B cell (primary cell): ENCODE measurements around the gene MYL11. TPM values are rescaled to one million over a fixed set of nuclear protein-coding genes. Genes with fewer than 3 reads are reported as not detected.

Experiments used
- ATAC-seq: fragments of 200-7000 bp; cut with Tn5 transposase; one replicate; pipeline ENCODE4 v1.10.0; 2021; ENCODE audit warnings: low read depth, mild to moderate bottlenecking, moderate number of reproducible peaks, moderate library complexity
- CTCF ChIA-PET: fragments of 350-600 bp; sonication (Branson Sonifier 250); formaldehyde crosslinking; loops from one replicate; lab custom pipeline; 2021; ENCODE audit warnings: antibody characterized with exemption, inconsistent platforms; lab: Charles Lee
- POLR2A ChIA-PET: fragments of 350-600 bp; sonication (Branson Sonifier 250); formaldehyde crosslinking; loops from one replicate; lab custom pipeline; 2021; ENCODE audit warnings: antibody characterized with exemption; lab: Charles Lee
- DNase-seq: peaks from one replicate; pipeline ENCODE4 v3.0.0; 2013
- H2AFZ ChIP-seq: 2 replicates; pipeline ENCODE4 v1.6.1; 2012; ENCODE audit warnings: mild to moderate bottlenecking, low read depth, low read length; ENCODE audit not compliant: insufficient read depth, poor library complexity, severe bottlenecking
- H3K27ac ChIP-seq, 2 donors: 1 replicate in 1 of 2; 2 replicates in 1 of 2; pipeline ENCODE4 v1.5.1; 2012 to 2013; ENCODE audit warnings: low read length in 2 of 2, mild to moderate bottlenecking in 2 of 2, moderate library complexity in 1 of 2
- H3K27me3 ChIP-seq, 4 experiments: fragments of 200-600 bp in 1 of 4; sonication (generic) in 1 of 4; replicated peaks in 1 of 4; 1 replicate in 2 of 4; 2 replicates in 2 of 4; pipeline versions ENCODE4 v1.6.1 to v1.7.0; 2013 to 2016; ENCODE audit warnings: low read length in 3 of 4, mild to moderate bottlenecking in 2 of 4, mixed read lengths in 1 of 4, moderate library complexity in 1 of 4; ENCODE audit not compliant: insufficient read depth in 4 of 4, control insufficient read depth in 3 of 4; ENCODE audit errors: control extremely low read depth in 1 of 4
- H3K36me3 ChIP-seq, 2 experiments: replicated peaks in 1 of 2; 1 replicate in 1 of 2; 2 replicates in 1 of 2; pipeline versions ENCODE4 v1.6.1 to v1.7.1; 2013; ENCODE audit warnings: low read length in 1 of 2; ENCODE audit not compliant: insufficient read depth in 2 of 2, control insufficient read depth in 1 of 2; ENCODE audit errors: control extremely low read depth in 1 of 2, extremely low read depth in 1 of 2
- H3K4me1 ChIP-seq, 2 donors: fragments of 200-600 bp in 1 of 2; sonication (generic) in 1 of 2; 1 replicate in 1 of 2; 2 replicates in 1 of 2; pipeline versions ENCODE4 v1.5.1 to v1.6.1; 2013 to 2017; ENCODE audit warnings: low read length in 2 of 2; ENCODE audit not compliant: control insufficient read depth in 2 of 2, insufficient read depth in 2 of 2
- H3K4me2 ChIP-seq: replicated peaks from 2 replicates; pipeline ENCODE3; 2012; ENCODE audit warnings: mild to moderate bottlenecking, low read depth, low read length; ENCODE audit not compliant: poor library complexity, severe bottlenecking
- H3K4me3 ChIP-seq, 5 experiments: fragments of 200-600 bp in 1 of 5; sonication (generic) in 1 of 5; 1 replicate in 3 of 5; 2 replicates in 2 of 5; pipeline versions ENCODE4 v1.5.1 to v1.7.0; 2011 to 2016; ENCODE audit warnings: low read length in 4 of 5, mild to moderate bottlenecking in 4 of 5, low read depth in 2 of 5, control low read depth in 1 of 5, moderate library complexity in 1 of 5; ENCODE audit not compliant: insufficient read depth in 1 of 5; ENCODE audit errors: control extremely low read depth in 1 of 5, extremely low read depth in 1 of 5
- H3K79me2 ChIP-seq: fragments of 200-600 bp; sonication (generic); one replicate; pipeline ENCODE4 v1.6.0; 2016; ENCODE audit warnings: low read length; ENCODE audit not compliant: control insufficient read depth, insufficient read depth
- H3K9ac ChIP-seq: fragments of 200-600 bp; sonication (generic); 2 replicates; pipeline ENCODE4 v1.6.1; 2017; ENCODE audit warnings: mild to moderate bottlenecking, low read length, moderate library complexity
- H3K9me3 ChIP-seq, 3 donors: one replicate each; pipeline versions ENCODE4 v1.6.1 to v1.7.1; 2013; ENCODE audit warnings: low read length in 2 of 3; ENCODE audit not compliant: control insufficient read depth in 2 of 3, insufficient read depth in 1 of 3; ENCODE audit errors: control extremely low read depth in 1 of 3
- H4K20me1 ChIP-seq: 2 replicates; pipeline ENCODE4 v1.6.0; 2012; ENCODE audit warnings: mild to moderate bottlenecking, low read length; ENCODE audit not compliant: insufficient read depth, control insufficient read depth, poor library complexity, severe bottlenecking
- H3K27ac Mint-ChIP-seq: one replicate; pipeline ENCODE4 v1.8.0; 2021; ENCODE audit warnings: mixed read lengths
- H3K27me3 Mint-ChIP-seq: one replicate; pipeline ENCODE4 v1.8.0; 2021; ENCODE audit warnings: mixed read lengths
- H3K4me1 Mint-ChIP-seq: one replicate; pipeline ENCODE4 v1.8.0; 2021; ENCODE audit warnings: mixed read lengths
- H3K4me3 Mint-ChIP-seq: one replicate; pipeline ENCODE4 v1.8.0; 2021; ENCODE audit warnings: mixed read lengths
- H3K9me3 Mint-ChIP-seq: one replicate; pipeline ENCODE4 v1.8.0; 2022; ENCODE audit warnings: mixed read lengths; ENCODE audit not compliant: insufficient read depth
- CTCF ChIP-seq: fragments of 200-600 bp; IDR thresholded peaks from one replicate; pipeline ENCODE4 v1.8.0; 2022; ENCODE audit warnings: antibody characterized with exemption, mild to moderate bottlenecking
- EZH2 ChIP-seq: IDR thresholded peaks from 2 replicates; pipeline ENCODE4 v1.6.1; 2012; ENCODE audit warnings: borderline replicate concordance, low read depth, mild to moderate bottlenecking, moderate library complexity, low read length; ENCODE audit not compliant: insufficient read depth, poor library complexity, severe bottlenecking
- WGBS: methylation state at CpG from one replicate; pipeline ENCODE4 v1.1.5; 2013; ENCODE audit warnings: missing lambda C conversion rate; ENCODE audit not compliant: insufficient coverage; 5-methylcytosine and 5-hydroxymethylcytosine counted together
- intact Hi-C: fragments of 100-400 bp; cut with micrococcal nuclease; formaldehyde crosslinking; loops from one replicate; pipeline ENCODE4 v1.10.0; 2022
- polyA plus RNA-seq: library from polyadenylated mRNA; depleted of rRNA; stranded (reverse); fragments of >200 nt; gene quantifications from 2 replicates; pipeline ENCODE4 v1.2.3, GENCODE V29; 2012
- total RNA-seq, 2 donors: library from RNA; stranded (reverse); fragments of 120-200 nt in 1 of 2; gene quantifications; 1 replicate in 1 of 2; 2 replicates in 1 of 2; pipeline versions ENCODE4 v1.2.3 to v1.2.4, GENCODE V29; 2013 to 2022

The MYL11 gene
- total and polyA plus RNA-seq, 2 donors (not counting 1 experiment from before 2014, with no cell fraction given) = 3.6 TPM; not detected in 1

- Histone ChIP-seq H3K4me3 (peak within 1 kb of the TSS; percentile 47 to 77 (median 70)), H3K27ac (peak within 1 kb of the TSS; percentile 60 to 71), H3K4me2 (peak within 1 kb of the TSS; percentile 93), H3K79me2 (peaks cover 39% of the 10 kb centered on the region), H2AFZ (peak within 1 kb of the TSS; percentile 68), H3K27me3 (no peaks in the 10 kb centered on the region), H3K9ac (peak within 1 kb of the TSS; percentile 74), H3K4me1 (peaks cover 25 to 35% of the 10 kb centered on the region in 2 donors), H3K9me3 (no peaks in the 10 kb centered on the region), H3K36me3 (peaks cover 0 to 3% of the 10 kb centered on the region in 2 experiments), H4K20me1 (peaks cover 37% of the 10 kb centered on the region)
- Mint-ChIP-seq H3K27ac (peak within 1 kb of the TSS; percentile 90), H3K4me1 (peaks cover 49% of the 10 kb centered on the region), H3K4me3 (peak within 1 kb of the TSS; percentile 86), H3K9me3 (no peaks in the 10 kb centered on the region), H3K27me3 (no peaks in the 10 kb centered on the region)
- ATAC-seq (peak; percentile 82), DNase-seq (peak; percentile 99)
- POLR2A ChIA-PET = interaction anchor here (0.6 to 2.2 kb wide), 17 partner anchors 12 to 312 kb away, joined by 3 to 13 read pairs (median 5); partner anchors contain the start of genes ALDOA, CD2BP2, CORO1A and DCTPP1
- no peak for TF ChIP-seq EZH2
- TF ChIP-seq CTCF = peak; percentile 26
- WGBS = under 1% methylated on average over 39 of the region's 40 CpGs
- CTCF ChIA-PET = interaction anchor here (0.7 to 4.0 kb wide), 9 partner anchors 12 to 278 kb away, joined by 3 to 37 read pairs (median 7); partner anchors contain the start of genes CD2BP2, SEPTIN1, ZNF48 and ZNF771
- intact Hi-C loops = loop anchor here (1.0 to 10.0 kb wide), 16 partner anchors 8 to 1446 kb away; partner anchors contain the start of genes ALDOA, CD2BP2, DCTPP1 and FBRS
Observed at GRCh38 chr16:30370456-30371247, 4.0 kb upstream of the MYL11 start, which contains the start of gene TBC1D10B. Gene TBC1D10B (minus strand): TSS chr16:30370494. CDS start chr16:30370183, 311 bp downstream.
